GM12878 (cell line): ENCODE measurements around the gene NFAT5. TPM values are rescaled to one million over a fixed set of nuclear protein-coding genes. Genes with fewer than 3 reads are reported as not detected.

Experiments
- ATAC-seq: fragments of 200-7000 bp; cut with Tn5 transposase; 3 replicates; pipeline ENCODE4 v1.9.1; 2020; ENCODE audit warnings: mild to moderate bottlenecking, moderate library complexity
- BruUV-seq: library from RNA; stranded (reverse); fragments of 400-500 nt; replicated peaks from 2 replicates; lab custom pipeline; 2021; lab: Mats Ljungman, UMichigan
- CTCF ChIA-PET: fragments of 300-600 bp; sonication (Branson Sonifier 250); formaldehyde crosslinking; extraction: SDS; loops from one replicate; lab custom pipeline; 2021; ENCODE audit warnings: inconsistent platforms; lab: Yijun Ruan, JAX
- POLR2A ChIA-PET: fragments of 350-600 bp; formaldehyde crosslinking; extraction: SDS; loops from one replicate; lab custom pipeline; 2021; ENCODE audit warnings: inconsistent platforms; lab: Charles Lee
- RAD21 ChIA-PET: fragments of 300-600 bp; sonication (Branson Sonifier 250); formaldehyde crosslinking; loops from one replicate; lab custom pipeline; 2023; ENCODE audit warnings: antibody characterized with exemption; ENCODE audit not compliant: unreplicated experiment; lab: Charles Lee
- SMC1A ChIA-PET: fragments of 300-600 bp; sonication (Branson Sonifier 250); formaldehyde crosslinking; loops from one replicate; lab custom pipeline; 2023; ENCODE audit not compliant: unreplicated experiment, uncharacterized antibody; lab: Charles Lee
- DNase-seq: peaks from one replicate; pipeline ENCODE4 v3.0.0-alpha.2; 2011; ENCODE audit warnings: low read depth, low spot score
- FAIRE-seq: peaks from 3 replicates; lab custom pipeline; 2011; peaks lifted over from hg19 to GRCh38; lab: Jason Lieb, UNC
- H2AFZ ChIP-seq: 2 replicates; pipeline ENCODE4 v1.6.0; 2011; ENCODE audit warnings: low read depth, low read length, control low read depth; ENCODE audit not compliant: control insufficient read depth
- H3K27ac ChIP-seq: 2 replicates; pipeline ENCODE4 v1.5.1; 2011; ENCODE audit warnings: control low read depth; ENCODE audit not compliant: control insufficient read depth, insufficient read depth
- H3K27me3 ChIP-seq, 2 experiments: replicated peaks in 1 of 2; 2 replicates each; pipeline versions ENCODE4 v1.6.0 to v1.6.1; 2011; ENCODE audit warnings: low read length in 1 of 2; ENCODE audit not compliant: control insufficient read depth in 2 of 2, insufficient read depth in 2 of 2
- H3K36me3 ChIP-seq, 2 experiments: 2 replicates each; pipeline ENCODE4 v1.5.1; 2011; ENCODE audit warnings: low read length in 1 of 2; ENCODE audit not compliant: control insufficient read depth in 2 of 2, insufficient read depth in 2 of 2
- H3K4me1 ChIP-seq: 2 replicates; pipeline ENCODE4 v1.6.1; 2011; ENCODE audit warnings: mild to moderate bottlenecking, low read length, moderate library complexity, mixed read lengths; ENCODE audit not compliant: control insufficient read depth, insufficient read depth
- H3K4me2 ChIP-seq: 2 replicates; pipeline ENCODE4 v1.6.0; 2011; ENCODE audit warnings: control low read depth; ENCODE audit not compliant: control insufficient read depth, insufficient read depth
- H3K4me3 ChIP-seq: fragments of 200-600 bp; sonication (generic); 2 replicates; pipeline ENCODE4 v1.5.1; 2016
- H3K79me2 ChIP-seq: 2 replicates; pipeline ENCODE4 v1.6.0; 2011; ENCODE audit warnings: low read length; ENCODE audit not compliant: control insufficient read depth, insufficient read depth
- H3K9ac ChIP-seq: 2 replicates; pipeline ENCODE4 v1.8.0; 2011; ENCODE audit warnings: low read length, control low read depth, mixed read lengths; ENCODE audit not compliant: control insufficient read depth, insufficient read depth
- H3K9me3 ChIP-seq: replicated peaks from 3 replicates; pipeline ENCODE4 v1.5.1; 2011; ENCODE audit warnings: mild to moderate bottlenecking, low read length; ENCODE audit not compliant: control insufficient read depth, insufficient read depth
- H4K20me1 ChIP-seq: 2 replicates; pipeline ENCODE4 v1.6.0; 2011; ENCODE audit not compliant: control insufficient read depth, insufficient read depth
- BRCA1 ChIP-seq: IDR thresholded peaks from 2 replicates; pipeline ENCODE4 v1.6.1; 2011; ENCODE audit warnings: low read depth, low read length, improper control_type of control experiment
- EED ChIP-seq: sonication (generic); IDR thresholded peaks from 2 replicates; pipeline ENCODE4 v1.6.1; 2016; ENCODE audit warnings: antibody characterized with exemption, low read depth
- FOS ChIP-seq: IDR thresholded peaks from 3 replicates; pipeline ENCODE4 v1.6.1; 2011; ENCODE audit warnings: borderline replicate concordance; ENCODE audit not compliant: insufficient read length; ENCODE audit errors: extremely low read depth
- HCFC1 ChIP-seq: fragments of 150-350 bp; IDR thresholded peaks from 2 replicates; pipeline ENCODE4 v1.6.1; 2014; ENCODE audit warnings: low read length
- HDGF ChIP-seq: fragments of 450-650 bp; IDR thresholded peaks from 2 replicates; pipeline ENCODE4 v1.6.1; 2016; ENCODE audit warnings: antibody characterized with exemption
- KLF5 ChIP-seq: fragments of 450-650 bp; IDR thresholded peaks from 2 replicates; pipeline ENCODE4 v1.6.1; 2014; ENCODE audit warnings: mild to moderate bottlenecking; ENCODE audit not compliant: partially characterized antibody
- RAD21 ChIP-seq: IDR thresholded peaks from 2 replicates; pipeline ENCODE4 v1.6.1; 2011; ENCODE audit warnings: mild to moderate bottlenecking, low read depth, low read length, moderate library complexity; ENCODE audit not compliant: insufficient read depth
- SKIL ChIP-seq: fragments of 450-650 bp; IDR thresholded peaks from 2 replicates; pipeline ENCODE4 v1.6.1; 2017; ENCODE audit warnings: mild to moderate bottlenecking, low read depth, inconsistent platforms; ENCODE audit not compliant: poor library complexity, severe bottlenecking
- WRNIP1 ChIP-seq: IDR thresholded peaks from 2 replicates; pipeline ENCODE4 v1.6.1; 2011; ENCODE audit warnings: low read depth, low read length, improper control_type of control experiment, borderline replicate concordance
- ZBTB33 ChIP-seq: fragments of 450-650 bp; IDR thresholded peaks from 2 replicates; pipeline ENCODE4 v1.6.1; 2017; ENCODE audit warnings: mild to moderate bottlenecking
- ZNF384 ChIP-seq: IDR thresholded peaks from 2 replicates; pipeline ENCODE4 v1.6.1; 2012; ENCODE audit warnings: low read depth, mild to moderate bottlenecking, low read length, improper control_type of control experiment, borderline replicate concordance
- in situ Hi-C: fragments of 300-500 bp; cut with MboI; formaldehyde crosslinking; loops from 9 replicates; pipeline ENCODE4 v1.14.3; 2018; ENCODE audit warnings: mixed read lengths
- intact Hi-C: fragments of 100-400 bp; cut with micrococcal nuclease; formaldehyde crosslinking; loops from one replicate; pipeline ENCODE4 v1.14.2; 2022; ENCODE audit not compliant: unreplicated experiment
- polyA plus RNA-seq, 11 experiments: library from polyadenylated mRNA; depleted of rRNA in 4 of 11; unstranded in 6 of 11; stranded (reverse) in 5 of 11; fragments of >200 nt; fragmentation: Nextera tagmentation in 4 of 11; fragmentation: Illumina TruSeq in 1 of 11; extraction: Ambion mirVana in 4 of 11; extraction: Trizol in 1 of 11; gene quantifications; 1 replicate in 1 of 11; 2 replicates in 10 of 11; pipeline versions ENCODE4 v1.2.1 to v1.2.3, GENCODE V29; 2011 to 2016; ENCODE audit warnings: inconsistent platforms in 2 of 11, missing spikeins in 2 of 11, low read depth in 1 of 11
- total RNA-seq, 4 experiments: library from RNA; depleted of rRNA in 3 of 4; stranded (reverse); fragments of >200 nt in 3 of 4; fragmentation: Illumina TruSeq in 1 of 4; extraction: Trizol in 1 of 4; gene quantifications; 2 replicates each; pipeline versions ENCODE4 v1.2.1 to v1.2.3, GENCODE V29; 2013 to 2021
- TF ChIP-seq, protein P1 (sequence below): IDR thresholded peaks from 2 replicates; pipeline ENCODE4 v1.6.1; 2011; ENCODE audit warnings: low read depth, low read length, improper control_type of control experiment, borderline replicate concordance
- TF ChIP-seq, protein P2 (sequence below): fragments of 450-650 bp; IDR thresholded peaks from 2 replicates; pipeline ENCODE4 v1.6.1; 2016; ENCODE audit warnings: mild to moderate bottlenecking
- TF ChIP-seq, protein P3 (sequence below): IDR thresholded peaks from 2 replicates; pipeline ENCODE4 v1.6.1; 2011; ENCODE audit warnings: low read depth, mild to moderate bottlenecking, low read length, moderate library complexity, borderline replicate concordance; ENCODE audit errors: extremely low read depth

Gene NFAT5
- total and polyA plus RNA-seq, 10 of the 15 experiments (the other 5 are each of a cell fraction or from before 2014, with no cell fraction given): 0.58 to 31.5 (median 12.7) TPM

DNA sequence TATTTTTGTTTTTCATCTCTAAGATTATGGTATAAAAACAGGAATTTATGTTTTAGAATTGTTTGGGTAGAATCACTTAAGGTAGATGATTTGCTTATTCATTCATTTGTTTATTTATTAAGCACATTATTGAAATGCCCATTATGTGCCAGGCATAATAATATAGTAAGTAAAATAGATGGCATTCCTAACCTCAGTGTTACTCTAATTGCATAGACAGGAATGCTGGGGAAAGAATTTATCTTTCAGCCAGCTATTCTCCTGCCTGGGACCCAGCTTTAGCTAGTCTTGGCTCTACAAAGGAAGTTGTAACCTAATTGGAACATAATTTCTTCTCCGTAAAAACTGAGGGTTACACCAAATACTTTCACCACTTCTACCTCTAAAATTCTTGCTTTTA is 44.6 kb downstream of the NFAT5 start (continued):
- TF ChIP-seq SKIL: no peak

DNA sequence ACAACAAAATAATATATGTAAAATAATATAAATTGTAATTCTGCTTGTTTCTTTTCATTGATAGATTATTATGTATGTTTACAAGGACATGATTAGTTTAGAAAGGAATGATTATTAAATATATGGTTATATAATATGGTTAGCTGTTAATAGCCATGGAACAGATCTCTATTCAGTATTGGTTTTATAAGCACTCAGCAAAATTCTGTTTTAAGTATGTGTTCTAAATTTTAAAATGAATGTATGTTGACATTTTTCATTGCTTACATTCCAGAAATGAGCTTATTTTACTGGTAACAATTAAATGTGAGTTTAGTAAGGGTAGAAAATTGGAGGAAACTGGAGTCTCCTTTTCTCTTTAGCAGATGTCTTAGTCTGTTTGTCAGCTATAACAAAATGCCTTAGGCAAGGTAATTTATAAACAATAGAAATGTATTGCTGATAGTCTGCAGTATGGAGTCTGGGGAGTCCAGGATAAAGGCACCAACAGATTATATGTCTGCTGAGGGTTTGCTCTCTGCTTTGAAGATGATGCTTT is 45.4 kb downstream of the NFAT5 start:
- no peak for TF ChIP-seq HCFC1
- TF ChIP-seq KLF5: no peak
- TF ChIP-seq FOS: no peak
- TF ChIP-seq HDGF: no peak
- no peak for TF ChIP-seq ZNF384
- TF ChIP-seq EED: no peak
- TF ChIP-seq, protein P1, sequence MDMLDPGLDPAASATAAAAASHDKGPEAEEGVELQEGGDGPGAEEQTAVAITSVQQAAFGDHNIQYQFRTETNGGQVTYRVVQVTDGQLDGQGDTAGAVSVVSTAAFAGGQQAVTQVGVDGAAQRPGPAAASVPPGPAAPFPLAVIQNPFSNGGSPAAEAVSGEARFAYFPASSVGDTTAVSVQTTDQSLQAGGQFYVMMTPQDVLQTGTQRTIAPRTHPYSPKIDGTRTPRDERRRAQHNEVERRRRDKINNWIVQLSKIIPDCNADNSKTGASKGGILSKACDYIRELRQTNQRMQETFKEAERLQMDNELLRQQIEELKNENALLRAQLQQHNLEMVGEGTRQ: no peak
- TF ChIP-seq BRCA1: no peak
- TF ChIP-seq, protein P2, sequence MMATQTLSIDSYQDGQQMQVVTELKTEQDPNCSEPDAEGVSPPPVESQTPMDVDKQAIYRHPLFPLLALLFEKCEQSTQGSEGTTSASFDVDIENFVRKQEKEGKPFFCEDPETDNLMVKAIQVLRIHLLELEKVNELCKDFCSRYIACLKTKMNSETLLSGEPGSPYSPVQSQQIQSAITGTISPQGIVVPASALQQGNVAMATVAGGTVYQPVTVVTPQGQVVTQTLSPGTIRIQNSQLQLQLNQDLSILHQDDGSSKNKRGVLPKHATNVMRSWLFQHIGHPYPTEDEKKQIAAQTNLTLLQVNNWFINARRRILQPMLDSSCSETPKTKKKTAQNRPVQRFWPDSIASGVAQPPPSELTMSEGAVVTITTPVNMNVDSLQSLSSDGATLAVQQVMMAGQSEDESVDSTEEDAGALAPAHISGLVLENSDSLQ: no peak
- no peak for TF ChIP-seq WRNIP1
- no peak for TF ChIP-seq ZBTB33
- TF ChIP-seq, protein P3, sequence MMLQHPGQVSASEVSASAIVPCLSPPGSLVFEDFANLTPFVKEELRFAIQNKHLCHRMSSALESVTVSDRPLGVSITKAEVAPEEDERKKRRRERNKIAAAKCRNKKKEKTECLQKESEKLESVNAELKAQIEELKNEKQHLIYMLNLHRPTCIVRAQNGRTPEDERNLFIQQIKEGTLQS: no peak
- TF ChIP-seq RAD21: no peak
- POLR2A ChIA-PET: interaction anchor here (1.3 to 1.9 kb wide), 2 partner anchors 10 to 44 kb away, joined by 4 read pairs; no protein-coding TSS in a partner anchor
- Histone ChIP-seq H2AFZ (no peak overlapping the region), H3K79me2 (peaks cover 87% of the 10 kb centered on the region), H3K36me3 (peaks cover 3 to 5% of the 10 kb centered on the region in 2 experiments; a peak in 3 of 4 replicates), H3K9ac (no peak overlapping the region), H3K4me3 (no peak overlapping the region), H3K27me3 (no peaks in the 10 kb centered on the region), H4K20me1 (no peaks in the 10 kb centered on the region; the same call in 1 of the 2 replicates), H3K9me3 (no peaks in the 10 kb centered on the region), H3K4me1 (peaks cover 31% of the 10 kb centered on the region), H3K27ac (no peak overlapping the region), H3K4me2 (no peak overlapping the region)
- intact Hi-C loops (no loop called here), in situ Hi-C loops (no loop called here)
- RAD21 ChIA-PET: interaction anchor here (1.7 kb wide), 1 partner anchor 215 kb away, joined by 4 read pairs; no protein-coding TSS in a partner anchor
- CTCF ChIA-PET: interaction anchor here (0.8 to 1.1 kb wide), 6 partner anchors 13 to 215 kb away, joined by 3 to 6 read pairs (median 4); no protein-coding TSS in a partner anchor
- BruUV-seq: no TSS peak
- DNase-seq (no peak), FAIRE-seq (no peak), ATAC-seq (no peak)
- SMC1A ChIA-PET: interaction anchor here (0.6 to 1.7 kb wide), 11 partner anchors 10 to 215 kb away, joined by 3 to 6 read pairs (median 4); no protein-coding TSS in a partner anchor
